OCI-LY7 (cell line): Measurements from ENCODE around the gene B3GNT3. TPM values are rescaled to one million over a fixed set of nuclear protein-coding genes. Genes with fewer than 3 reads are reported as not detected.

Experiments
- BruUV-seq: library from RNA; stranded (reverse); fragments of 400-500 nt; replicated peaks from 2 replicates; lab custom pipeline; 2021; lab: Mats Ljungman, UMichigan
- CTCF ChIA-PET: fragments of 300-600 bp; sonication (Branson Sonifier 250); formaldehyde crosslinking; loops from one replicate; lab custom pipeline; 2022; ENCODE audit warnings: antibody characterized with exemption; ENCODE audit not compliant: unreplicated experiment; lab: Charles Lee
- POLR2A ChIA-PET: fragments of 300-600 bp; sonication (Branson Sonifier 250); formaldehyde crosslinking; loops from one replicate; lab custom pipeline; 2022; ENCODE audit warnings: antibody characterized with exemption; lab: Charles Lee
- DNase-seq: peaks from one replicate; pipeline ENCODE4 v3.0.0-alpha.2; 2015; ENCODE audit warnings: low spot score
- H2AFZ ChIP-seq: fragments of 200-600 bp; sonication (generic), shearing (Covaris generic); 2 replicates; pipeline ENCODE4 v1.6.1; 2014; ENCODE audit warnings: mild to moderate bottlenecking, antibody characterized with exemption, low read length, moderate library complexity
- H3K27ac ChIP-seq: fragments of 200-600 bp; sonication (generic); 2 replicates; pipeline ENCODE4 v1.5.1; 2014; ENCODE audit warnings: mixed run types, low read depth, mild to moderate bottlenecking, moderate library complexity, low read length, inconsistent platforms; ENCODE audit not compliant: poor library complexity, severe bottlenecking
- H3K36me3 ChIP-seq: fragments of 200-600 bp; sonication (generic); 2 replicates; pipeline ENCODE4 v1.6.1; 2014; ENCODE audit warnings: mild to moderate bottlenecking, antibody characterized with exemption, low read length, moderate library complexity, mixed read lengths; ENCODE audit not compliant: insufficient read depth
- H3K4me1 ChIP-seq: fragments of 200-600 bp; sonication (generic); 2 replicates; pipeline ENCODE4 v1.5.1; 2014; ENCODE audit warnings: mild to moderate bottlenecking, low read length; ENCODE audit not compliant: insufficient read depth, poor library complexity, severe bottlenecking
- H3K4me2 ChIP-seq: fragments of 200-600 bp; sonication (generic); 2 replicates; pipeline ENCODE4 v1.6.1; 2014; ENCODE audit warnings: mild to moderate bottlenecking, low read length
- H3K4me3 ChIP-seq: fragments of 200-600 bp; sonication (generic); 2 replicates; pipeline ENCODE4 v1.5.1; 2014; ENCODE audit warnings: mild to moderate bottlenecking, low read depth, low read length; ENCODE audit not compliant: poor library complexity, severe bottlenecking
- H3K79me2 ChIP-seq: fragments of 200-600 bp; sonication (generic); 2 replicates; pipeline ENCODE4 v1.6.1; 2016; ENCODE audit warnings: low read depth, mild to moderate bottlenecking, low read length, moderate library complexity, mixed read lengths; ENCODE audit not compliant: insufficient read depth
- H3K9me2 ChIP-seq: fragments of 200-600 bp; sonication (generic); 2 replicates; pipeline ENCODE4 v1.6.1; 2016; ENCODE audit warnings: mild to moderate bottlenecking, low read length, mixed read lengths; ENCODE audit not compliant: insufficient read depth
- H3K9me3 ChIP-seq: fragments of 200-600 bp; sonication (generic); 2 replicates; pipeline ENCODE4 v1.6.1; 2014; ENCODE audit warnings: mild to moderate bottlenecking, mixed run types, low read length, mixed read lengths
- H4K20me1 ChIP-seq: fragments of 200-600 bp; sonication (generic); 2 replicates; pipeline ENCODE4 v1.6.1; 2014; ENCODE audit warnings: mild to moderate bottlenecking, antibody characterized with exemption, low read length, moderate library complexity, mixed read lengths; ENCODE audit not compliant: insufficient read depth
- EZH2phosphoT487 ChIP-seq: fragments of 200-600 bp; sonication (generic); IDR thresholded peaks from 2 replicates; pipeline ENCODE4 v1.6.1; 2018; ENCODE audit warnings: low read depth, borderline replicate concordance, mild to moderate bottlenecking, mixed run types, antibody characterized with exemption, low read length, moderate library complexity, mixed read lengths
- intact Hi-C: fragments of 100-400 bp; cut with micrococcal nuclease; formaldehyde crosslinking; loops from one replicate; pipeline ENCODE4 v1.10.0; 2022; ENCODE audit not compliant: unreplicated experiment
- total RNA-seq, 2 experiments: library from RNA; depleted of rRNA in 1 of 2; stranded (reverse); fragments of >200 nt in 1 of 2; shearing (Covaris generic) in 1 of 2; gene quantifications; 2 replicates each; pipeline ENCODE4 v1.2.3, GENCODE V29; 2014 to 2022
- TF ChIP-seq, protein P1 (sequence below): fragments of 200-600 bp; sonication (generic); conservative IDR thresholded peaks from 2 replicates; pipeline ENCODE4 v1.5.1; 2014; ENCODE audit warnings: mild to moderate bottlenecking, antibody characterized with exemption, low read length, moderate library complexity, mixed read lengths

B3GNT3 gene
- total RNA-seq, 2 experiments from 2014 or later, result not detected

DNA sequence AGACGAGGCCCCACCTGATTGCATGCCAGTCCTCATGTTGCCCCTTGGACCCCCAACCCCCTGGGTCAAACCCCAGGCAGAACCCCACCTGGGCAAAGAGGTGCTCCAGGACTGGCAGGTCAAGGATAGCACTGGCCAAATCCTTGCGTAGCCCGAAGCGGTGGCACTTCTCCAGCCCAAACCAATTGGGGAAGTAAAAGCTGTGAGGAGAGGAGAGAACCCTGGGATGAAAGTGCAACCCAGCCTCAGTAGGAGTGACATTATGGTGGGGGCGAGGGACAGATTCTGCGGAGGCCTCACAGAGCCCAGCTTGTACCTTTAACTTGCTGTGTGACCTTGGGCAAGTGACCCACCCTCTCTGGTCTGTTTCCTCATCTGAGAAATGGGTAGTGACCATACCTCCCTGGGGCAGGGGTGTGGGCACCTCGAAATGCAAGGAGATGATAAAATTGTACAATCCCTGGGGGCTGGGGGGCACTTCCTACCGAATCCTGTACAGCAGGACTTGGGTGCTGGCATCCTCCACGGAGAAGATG, 48.4 kb downstream of the B3GNT3 start:
- no TSS peak for BruUV-seq
- TF ChIP-seq EZH2phosphoT487, result no peak
- TF ChIP-seq, protein P1, sequence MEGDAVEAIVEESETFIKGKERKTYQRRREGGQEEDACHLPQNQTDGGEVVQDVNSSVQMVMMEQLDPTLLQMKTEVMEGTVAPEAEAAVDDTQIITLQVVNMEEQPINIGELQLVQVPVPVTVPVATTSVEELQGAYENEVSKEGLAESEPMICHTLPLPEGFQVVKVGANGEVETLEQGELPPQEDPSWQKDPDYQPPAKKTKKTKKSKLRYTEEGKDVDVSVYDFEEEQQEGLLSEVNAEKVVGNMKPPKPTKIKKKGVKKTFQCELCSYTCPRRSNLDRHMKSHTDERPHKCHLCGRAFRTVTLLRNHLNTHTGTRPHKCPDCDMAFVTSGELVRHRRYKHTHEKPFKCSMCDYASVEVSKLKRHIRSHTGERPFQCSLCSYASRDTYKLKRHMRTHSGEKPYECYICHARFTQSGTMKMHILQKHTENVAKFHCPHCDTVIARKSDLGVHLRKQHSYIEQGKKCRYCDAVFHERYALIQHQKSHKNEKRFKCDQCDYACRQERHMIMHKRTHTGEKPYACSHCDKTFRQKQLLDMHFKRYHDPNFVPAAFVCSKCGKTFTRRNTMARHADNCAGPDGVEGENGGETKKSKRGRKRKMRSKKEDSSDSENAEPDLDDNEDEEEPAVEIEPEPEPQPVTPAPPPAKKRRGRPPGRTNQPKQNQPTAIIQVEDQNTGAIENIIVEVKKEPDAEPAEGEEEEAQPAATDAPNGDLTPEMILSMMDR, result no peak
- H3K36me3 ChIP-seq, result peaks cover 12% of the 10 kb centered on the region
- H4K20me1 ChIP-seq, result no peaks in the 10 kb centered on the region
- no peaks in the 10 kb centered on the region for H3K9me2 ChIP-seq
- DNase-seq, result no peak
- no peak overlapping the region for H2AFZ ChIP-seq
- H3K4me2 ChIP-seq, result no peak overlapping the region
- intact Hi-C loops, result no loop called here
- peaks cover 14% of the 10 kb centered on the region for H3K4me1 ChIP-seq
- H3K79me2 ChIP-seq, result no peaks in the 10 kb centered on the region
- H3K4me3 ChIP-seq, result no peak overlapping the region
- H3K27ac ChIP-seq, result no peak overlapping the region
- no peaks in the 10 kb centered on the region for H3K9me3 ChIP-seq
- POLR2A ChIA-PET, result no interaction called here
- CTCF ChIA-PET, result no interaction called here

DNA sequence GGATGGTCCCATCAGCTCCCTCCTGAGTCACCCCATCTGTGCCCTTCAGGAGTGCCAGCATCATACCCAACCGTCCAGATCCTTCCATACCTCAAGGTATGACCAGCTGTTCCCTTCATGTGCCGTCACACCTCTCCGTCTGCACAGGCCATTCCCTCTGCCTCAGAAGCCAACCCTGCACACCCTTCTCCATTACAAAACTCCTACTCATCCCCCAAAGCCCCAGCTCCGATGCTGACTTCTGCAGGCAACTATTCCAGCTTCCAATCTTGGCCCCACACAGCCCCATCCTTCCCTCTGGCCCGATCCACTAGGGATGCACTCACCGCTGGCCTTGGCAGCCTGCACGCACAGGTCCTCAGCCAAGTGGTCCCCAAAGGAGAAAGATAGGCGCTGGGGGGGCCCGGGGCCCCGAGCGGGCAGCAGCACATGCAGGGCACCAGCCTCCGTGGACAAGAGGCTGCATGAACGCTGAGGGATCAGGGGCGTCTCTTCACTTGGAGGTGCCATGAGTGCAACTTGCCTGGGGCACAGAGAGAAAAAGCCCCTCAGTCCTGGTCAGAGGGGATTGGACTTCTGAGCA, 49.1 kb downstream of the B3GNT3 start:
- peaks cover 11% of the 10 kb centered on the region for H3K36me3 ChIP-seq
- ChIA-PET CTCF (no interaction called here), POLR2A (no interaction called here)
- BruUV-seq, result no TSS peak
- no peak overlapping the region for H3K4me2 ChIP-seq
- DNase-seq, result no peak
- no peak overlapping the region for H3K4me3 ChIP-seq
- no peak overlapping the region for H3K27ac ChIP-seq
- no peaks in the 10 kb centered on the region for H3K79me2 ChIP-seq
- H2AFZ ChIP-seq, result no peak overlapping the region
- no peaks in the 10 kb centered on the region for H3K9me2 ChIP-seq
- no peak for TF ChIP-seq EZH2phosphoT487
- TF ChIP-seq, protein P1, result no peak
- peaks cover 21% of the 10 kb centered on the region for H3K4me1 ChIP-seq
- intact Hi-C loops, result no loop called here
- no peaks in the 10 kb centered on the region for H3K9me3 ChIP-seq
- no peaks in the 10 kb centered on the region for H4K20me1 ChIP-seq

DNA sequence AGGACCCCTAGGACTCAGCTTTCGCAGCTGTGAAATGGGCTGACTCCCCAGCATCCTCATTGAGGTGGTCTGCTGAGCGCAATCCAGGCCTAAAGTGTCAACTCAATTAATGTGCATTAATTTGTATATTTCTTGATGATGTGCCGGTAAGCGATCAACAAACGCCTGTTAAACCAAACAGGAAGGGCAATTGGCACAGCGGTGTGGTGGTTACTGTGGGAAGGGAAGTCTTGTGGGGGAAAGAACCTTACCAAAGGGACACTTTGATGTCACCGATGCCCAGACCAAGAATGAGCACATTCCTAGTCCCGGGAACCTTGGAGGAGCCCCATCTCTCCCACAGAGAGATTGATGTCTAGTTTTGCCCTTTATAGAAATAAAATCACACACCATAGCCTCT, 51.2 kb downstream of the B3GNT3 start:
- intact Hi-C loops, result no loop called here
- Histone ChIP-seq H3K36me3 (peaks cover 8% of the 10 kb centered on the region), H3K9me3 (no peaks in the 10 kb centered on the region), H3K4me3 (no peak overlapping the region), H3K79me2 (no peaks in the 10 kb centered on the region), H3K4me1 (peaks cover 41% of the 10 kb centered on the region), H3K9me2 (no peaks in the 10 kb centered on the region), H2AFZ (no peak overlapping the region), H3K4me2 (peak overlapping the region; percentile 72; the same call in 1 of the 2 replicates), H4K20me1 (no peaks in the 10 kb centered on the region), H3K27ac (no peak overlapping the region)
- TSS peak; percentile 72 for BruUV-seq
- TF ChIP-seq, protein P1, result no peak
- TF ChIP-seq EZH2phosphoT487, result no peak
- ChIA-PET POLR2A (interaction anchor here (2.3 kb wide), 1 partner anchor 13 kb away, joined by 11 read pairs; the partner anchor contains the start of gene RPL18A), CTCF (interaction anchor here (0.6 kb wide), 1 partner anchor 9 kb away, joined by 4 read pairs; no protein-coding TSS in a partner anchor)
- DNase-seq, result no peak
